Endothelial cell of umbilical vein (primary cell): ENCODE data around the gene HRH2. TPM values are rescaled to one million over a fixed set of nuclear protein-coding genes. Genes with fewer than 3 reads are reported as not detected.

Source experiments
- BruUV-seq: library from RNA; stranded (reverse); fragments of 400-500 nt; replicated peaks from 2 replicates; lab custom pipeline; 2021; lab: Mats Ljungman, UMichigan
- CTCF ChIA-PET: fragments of 300-600, 350-600 bp; sonication (Branson Sonifier 250); formaldehyde crosslinking; loops from one replicate; lab custom pipeline; 2021; ENCODE audit warnings: antibody characterized with exemption, inconsistent platforms; lab: Charles Lee
- POLR2A ChIA-PET: fragments of 300-600, 350-600 bp; sonication (Branson Sonifier 250); formaldehyde crosslinking; loops from one replicate; lab custom pipeline; 2021; ENCODE audit warnings: antibody characterized with exemption, inconsistent platforms; lab: Charles Lee
- DNase-seq: peaks from one replicate; pipeline ENCODE4 v3.0.0-alpha.2; 2011; ENCODE audit warnings: low read depth, low spot score
- FAIRE-seq: peaks from 2 replicates; lab custom pipeline; 2011; peaks lifted over from hg19 to GRCh38; lab: Jason Lieb, UNC
- H2AFZ ChIP-seq: 2 replicates; pipeline ENCODE4 v1.6.0; 2012; ENCODE audit warnings: low read depth, low read length, control low read depth, inconsistent platforms
- H3K27ac ChIP-seq: 2 replicates; pipeline ENCODE4 v1.5.1; 2011; ENCODE audit warnings: low read depth, mild to moderate bottlenecking, control low read depth, low read length, moderate library complexity; ENCODE audit not compliant: insufficient read depth
- H3K27me3 ChIP-seq, 2 experiments: 2 replicates each; pipeline versions ENCODE4 v1.6.0 to v1.6.1; 2011; ENCODE audit warnings: low read length in 2 of 2, mixed read lengths in 1 of 2; ENCODE audit not compliant: control insufficient read depth in 2 of 2, insufficient read depth in 2 of 2
- H3K36me3 ChIP-seq, 2 experiments: 2 replicates in 1 of 2; 3 replicates in 1 of 2; pipeline ENCODE4 v1.5.1; 2011; ENCODE audit warnings: low read length in 2 of 2, mild to moderate bottlenecking in 1 of 2, moderate library complexity in 1 of 2; ENCODE audit not compliant: control insufficient read depth in 2 of 2, insufficient read depth in 2 of 2; ENCODE audit errors: extremely low read depth in 1 of 2
- H3K4me1 ChIP-seq: 3 replicates; pipeline ENCODE4 v1.5.1; 2011; ENCODE audit warnings: mild to moderate bottlenecking, low read length; ENCODE audit not compliant: control insufficient read depth, insufficient read depth; ENCODE audit errors: extremely low read depth
- H3K4me2 ChIP-seq: 2 replicates; pipeline ENCODE4 v1.6.1; 2011; ENCODE audit warnings: low read length, control low read depth, mixed read lengths; ENCODE audit not compliant: insufficient read depth
- H3K4me3 ChIP-seq, 3 experiments: fragments of 200-600 bp in 1 of 3; sonication (generic), shearing (Covaris generic) in 1 of 3; replicated peaks in 1 of 3; 2 replicates each; pipeline ENCODE4 v1.5.1; 2011 to 2016; ENCODE audit warnings: control low read depth in 3 of 3, low read length in 3 of 3, mild to moderate bottlenecking in 2 of 3, inconsistent platforms in 1 of 3, low read depth in 1 of 3, moderate library complexity in 1 of 3; ENCODE audit not compliant: insufficient read depth in 1 of 3
- H3K79me2 ChIP-seq: 2 replicates; pipeline ENCODE4 v1.6.0; 2012; ENCODE audit warnings: low read length, inconsistent platforms; ENCODE audit not compliant: control insufficient read depth, insufficient read depth
- H3K9ac ChIP-seq: replicated peaks from 2 replicates; pipeline ENCODE3; 2011; ENCODE audit warnings: low read length, control low read depth; ENCODE audit not compliant: insufficient read depth; ENCODE audit errors: extremely low read depth
- H3K9me1 ChIP-seq: replicated peaks from 3 replicates; pipeline ENCODE4 v1.6.0; 2011; ENCODE audit warnings: mild to moderate bottlenecking, low read length; ENCODE audit not compliant: control insufficient read depth, insufficient read depth; ENCODE audit errors: extremely low read depth
- H3K9me3 ChIP-seq: replicated peaks from 2 replicates; pipeline ENCODE4 v1.5.1; 2012; ENCODE audit warnings: low read length, inconsistent platforms; ENCODE audit not compliant: control insufficient read depth, insufficient read depth
- H4K20me1 ChIP-seq: replicated peaks from 2 replicates; pipeline ENCODE3; 2011; ENCODE audit warnings: mild to moderate bottlenecking, low read length; ENCODE audit not compliant: control insufficient read depth, insufficient read depth; ENCODE audit errors: extremely low read depth
- CTCF ChIP-seq, 2 donors: IDR thresholded peaks; 1 replicate in 1 of 2; 2 replicates in 1 of 2; pipeline ENCODE4 v1.5.1; 2011; ENCODE audit warnings: low read length in 2 of 2, mild to moderate bottlenecking in 2 of 2, moderate library complexity in 2 of 2, control low read depth in 1 of 2, inconsistent platforms in 1 of 2, low read depth in 1 of 2; ENCODE audit not compliant: insufficient read depth in 1 of 2; ENCODE audit errors: extremely low read depth in 1 of 2
- EZH2 ChIP-seq: IDR thresholded peaks from 2 replicates; pipeline ENCODE4 v1.6.1; 2012; ENCODE audit warnings: borderline replicate concordance, low read depth, mild to moderate bottlenecking, moderate library complexity, low read length, inconsistent platforms; ENCODE audit not compliant: severe bottlenecking
- FOS ChIP-seq: IDR thresholded peaks from 2 replicates; pipeline ENCODE4 v1.6.1; 2011; ENCODE audit warnings: mild to moderate bottlenecking, low read length, moderate library complexity, borderline replicate concordance; ENCODE audit not compliant: insufficient read depth
- GATA2 ChIP-seq: IDR thresholded peaks from 2 replicates; pipeline ENCODE4 v1.7.0; 2011; ENCODE audit warnings: low read depth, mild to moderate bottlenecking, moderate library complexity, mixed read lengths, low read length; ENCODE audit not compliant: insufficient read length, insufficient read depth
- JUN ChIP-seq: IDR thresholded peaks from 2 replicates; pipeline ENCODE4 v1.6.1; 2011; ENCODE audit warnings: borderline replicate concordance, low read depth; ENCODE audit not compliant: insufficient read length, insufficient read depth
- MAX ChIP-seq: IDR thresholded peaks from 2 replicates; pipeline ENCODE4 v1.6.1; 2011; ENCODE audit not compliant: insufficient read depth, insufficient read length
- MYC ChIP-seq: IDR thresholded peaks from one replicate; pipeline ENCODE4 v1.6.1; 2011; ENCODE audit warnings: mild to moderate bottlenecking, low read depth, low read length
- POLR2A ChIP-seq: IDR thresholded peaks from 2 replicates; pipeline ENCODE4 v1.6.1; 2012; ENCODE audit warnings: low read depth, mild to moderate bottlenecking, control low read depth, low read length
- POLR2AphosphoS5 ChIP-seq: IDR thresholded peaks from 2 replicates; pipeline ENCODE4 v1.6.1; 2012; ENCODE audit warnings: low read depth, mild to moderate bottlenecking, control low read depth, low read length, moderate library complexity; ENCODE audit not compliant: insufficient read depth
- dilution Hi-C: fragments of 300-500 bp; cut with MboI; formaldehyde crosslinking; loops from one replicate; pipeline ENCODE4 v1.15.0; 2019; ENCODE audit warnings: low sequenced_read_pairs; ENCODE audit not compliant: extremely low pct_ligation_motif_present
- intact Hi-C: fragments of 100-400 bp; cut with micrococcal nuclease; formaldehyde crosslinking; loops from one replicate; pipeline ENCODE4 v1.10.0; 2022
- polyA plus RNA-seq, 4 experiments: library from polyadenylated mRNA; depleted of rRNA in 3 of 4; stranded (reverse) in 3 of 4; unstranded in 1 of 4; fragments of >200 nt; gene quantifications; 2 replicates each; pipeline versions ENCODE4 v1.2.1 to v1.2.3, GENCODE V29; 2011 to 2012; ENCODE audit warnings: missing spikeins in 1 of 4
- total RNA-seq: library from RNA; stranded (reverse); gene quantifications from 2 replicates; pipeline ENCODE4 v1.2.3, GENCODE V29; 2021

HRH2 gene
- total and polyA plus RNA-seq, 2 donors (not counting 3 experiments of a cell fraction or from before 2014, with no cell fraction given): not detected

GRCh38 chr5:175629261-175629660 is 28.6 kb upstream of the HRH2 start:
- FAIRE-seq (no peak), DNase-seq (no peak)
- H3K36me3 ChIP-seq: no peaks in the 10 kb centered on the region
- no peak overlapping the region for H3K27ac ChIP-seq
- H3K27me3 ChIP-seq: no peaks in the 10 kb centered on the region
- H3K79me2 ChIP-seq: no peaks in the 10 kb centered on the region
- POLR2A ChIA-PET: no interaction called here
- no peak overlapping the region for H3K4me3 ChIP-seq
- no peaks in the 10 kb centered on the region for H4K20me1 ChIP-seq
- no peak overlapping the region for H2AFZ ChIP-seq
- no peaks in the 10 kb centered on the region for H3K9me3 ChIP-seq
- H3K4me1 ChIP-seq: no peaks in the 10 kb centered on the region
- intact Hi-C loops: no loop called here
- H3K9ac ChIP-seq: no peak overlapping the region
- H3K4me2 ChIP-seq: no peak overlapping the region
- H3K9me1 ChIP-seq: no peaks in the 10 kb centered on the region
- BruUV-seq: no TSS peak
- TF ChIP-seq POLR2A (no peak), MYC (no peak), JUN (no peak), GATA2 (no peak), EZH2 (no peak), FOS (no peak), POLR2AphosphoS5 (no peak), CTCF (IDR thresholded peaks at IDR 0.05; ENCODE audit: extremely low read depth in 1 of 2, insufficient read depth in 1 of 2, low read depth in 1 of 2, low read length in 2 of 2) (no peak), MAX (no peak)
- dilution Hi-C loops: no loop called here
- CTCF ChIA-PET: no interaction called here
